A549 (cell line): ENCODE measurements around the gene ITGB8. TPM values are rescaled to one million over a fixed set of nuclear protein-coding genes. Genes with fewer than 3 reads are reported as not detected.

Experiments used
- ATAC-seq, 2 experiments: fragments of 200-7000 bp in 1 of 2; fragments of >200 bp in 1 of 2; cut with Nextera tagmentation in 1 of 2; cut with Tn5 transposase in 1 of 2; 3 replicates each; pipeline versions ENCODE4 v1.8.0 to v1.9.1; 2018 to 2020; ENCODE audit warnings: mild to moderate bottlenecking in 1 of 2, moderate library complexity in 1 of 2
- CTCF ChIA-PET: fragments of 300-600 bp; sonication (Branson Sonifier 250); formaldehyde crosslinking; extraction: SDS; loops from one replicate; lab custom pipeline; 2021; ENCODE audit warnings: antibody characterized with exemption, inconsistent platforms; lab: Yijun Ruan, JAX
- POLR2A ChIA-PET: fragments of 350-600 bp; formaldehyde crosslinking; extraction: SDS; loops from one replicate; lab custom pipeline; 2021; ENCODE audit warnings: antibody characterized with exemption, inconsistent platforms; lab: Yijun Ruan, JAX
- DNase-seq, 2 experiments: peaks; one replicate each; pipeline versions ENCODE4 v3.0.0 to v3.0.0-alpha.2; 2011 to 2016; ENCODE audit warnings: low read depth in 1 of 2, low spot score in 1 of 2
- FAIRE-seq: peaks from 2 replicates; lab custom pipeline; 2011; peaks lifted over from hg19 to GRCh38; lab: Jason Lieb, UNC
- H3K27ac ChIP-seq, 2 experiments: fragments of >200 bp; sonication (Bioruptor Twin); formaldehyde crosslinking; 3 replicates each; pipeline ENCODE4 v1.5.1; 2016 to 2017
- H3K4me1 ChIP-seq: fragments of >200 bp; sonication (Bioruptor Twin); formaldehyde crosslinking; 3 replicates; pipeline ENCODE4 v1.6.1; 2016
- H3K4me2 ChIP-seq: fragments of >200 bp; sonication (Bioruptor Twin); formaldehyde crosslinking; 3 replicates; pipeline ENCODE4 v1.6.1; 2016
- H3K4me3 ChIP-seq: fragments of >200 bp; sonication (Bioruptor Twin); formaldehyde crosslinking; 3 replicates; pipeline ENCODE4 v1.5.1; 2016
- H3K9me3 ChIP-seq: fragments of >200 bp; sonication (Bioruptor Twin); formaldehyde crosslinking; 3 replicates; pipeline ENCODE4 v1.6.1; 2016
- BCL3 ChIP-seq: fragments of >200 bp; sonication (Bioruptor Twin); formaldehyde crosslinking; IDR thresholded peaks from 3 replicates; pipeline ENCODE4 v1.6.1; 2016
- ESRRA ChIP-seq: fragments of 150-350 bp; IDR thresholded peaks from 2 replicates; pipeline ENCODE4 v1.6.1; 2014; ENCODE audit warnings: mild to moderate bottlenecking, low read length, borderline replicate concordance
- HEYL ChIP-seq: fragments of 250-450 bp; sonication (Bioruptor Pico); IDR thresholded peaks from 2 replicates; pipeline ENCODE4 v1.8.0; 2021; ENCODE audit warnings: mild to moderate bottlenecking, moderate library complexity
- HOXB13 ChIP-seq: fragments of 250-450 bp; sonication (Bioruptor Pico); IDR thresholded peaks from 2 replicates; pipeline ENCODE4 v1.5.0; 2020; ENCODE audit warnings: low read depth, mild to moderate bottlenecking, moderate library complexity
- JUN ChIP-seq, 2 experiments: fragments of >200 bp; sonication (Bioruptor Twin); formaldehyde crosslinking; IDR thresholded peaks; 2 replicates in 1 of 2; 3 replicates in 1 of 2; pipeline ENCODE4 v1.6.1; 2016 to 2017
- KDM5A ChIP-seq: fragments of 200-600 bp; sonication (generic); IDR thresholded peaks from 2 replicates; pipeline ENCODE4 v1.6.1; 2016; ENCODE audit warnings: antibody characterized with exemption, mild to moderate bottlenecking
- NPAS2 ChIP-seq: fragments of 250-450 bp; sonication (Bioruptor Pico); IDR thresholded peaks from 2 replicates; pipeline ENCODE4 v1.8.0; 2022; ENCODE audit warnings: mild to moderate bottlenecking, moderate library complexity, borderline replicate concordance
- POLR2AphosphoS2 ChIP-seq: conservative IDR thresholded peaks from 2 replicates; pipeline ENCODE4 v1.6.1; 2012; ENCODE audit warnings: low read length, improper control_type of control experiment, inconsistent platforms
- RAD21 ChIP-seq, 2 experiments: fragments of >200 bp in 1 of 2; sonication (Bioruptor Twin) in 1 of 2; formaldehyde crosslinking in 1 of 2; IDR thresholded peaks in 1 of 2; conservative IDR thresholded peaks in 1 of 2; 2 replicates in 1 of 2; 3 replicates in 1 of 2; pipeline ENCODE4 v1.6.1; 2012 to 2018; ENCODE audit warnings: inconsistent platforms in 1 of 2
- RARB ChIP-seq: fragments of 250-450 bp; sonication (Bioruptor Pico); IDR thresholded peaks from 2 replicates; pipeline ENCODE4 v1.8.0; 2021; ENCODE audit warnings: mild to moderate bottlenecking, moderate library complexity
- RFX5 ChIP-seq: fragments of 450-650 bp; IDR thresholded peaks from 2 replicates; pipeline ENCODE4 v1.7.1; 2014; ENCODE audit warnings: antibody characterized with exemption, mild to moderate bottlenecking, moderate library complexity
- SREBF2 ChIP-seq: fragments of 450-650 bp; IDR thresholded peaks from 2 replicates; pipeline ENCODE4 v1.6.1; 2014; ENCODE audit warnings: mild to moderate bottlenecking, moderate library complexity
- TP53 ChIP-seq: fragments of 250-450 bp; sonication (Bioruptor Pico); IDR thresholded peaks from 2 replicates; pipeline ENCODE4 v1.5.0; 2021; ENCODE audit warnings: mild to moderate bottlenecking, moderate library complexity
- ZFP36 ChIP-seq: fragments of 450-650 bp; IDR thresholded peaks from 2 replicates; pipeline ENCODE4 v1.6.1; 2014; ENCODE audit warnings: borderline replicate concordance; ENCODE audit not compliant: partially characterized antibody
- WGBS: methylation state at CpG from one replicate; pipeline ENCODE4 v1.1.6; 2017; ENCODE audit errors: missing lambda C conversion rate; 5-methylcytosine and 5-hydroxymethylcytosine counted together
- polyA plus RNA-seq, 4 experiments: library from polyadenylated mRNA; depleted of rRNA in 3 of 4; stranded (reverse); fragments of >200 nt; fragmentation: RNase III in 1 of 4; extraction: RNeasy Plus Mini Kit Qiagen cat#74134 plus additional on column Dnase treatment in 1 of 4; gene quantifications; 2 replicates in 3 of 4; 3 replicates in 1 of 4; pipeline ENCODE4 v1.2.3, GENCODE V29; 2011 to 2017
- TF ChIP-seq, protein P1 (sequence below): fragments of 200-600 bp; sonication (generic); IDR thresholded peaks from 2 replicates; pipeline ENCODE4 v1.6.1; 2016; ENCODE audit warnings: antibody characterized with exemption, mild to moderate bottlenecking, moderate library complexity
- TF ChIP-seq, protein P2 (sequence below): fragments of 250-450 bp; sonication (Bioruptor Pico); IDR thresholded peaks from 2 replicates; pipeline ENCODE4 v1.5.0; 2021; ENCODE audit warnings: mild to moderate bottlenecking, moderate library complexity, borderline replicate concordance
- TF ChIP-seq, protein P3 (sequence below): IDR thresholded peaks from 2 replicates; pipeline ENCODE4 v1.6.1; 2012; ENCODE audit warnings: low read depth, borderline replicate concordance
- TF ChIP-seq, protein P4 (sequence below): fragments of 150-350 bp; IDR thresholded peaks from 2 replicates; pipeline ENCODE4 v1.6.1; 2014; ENCODE audit warnings: low read depth, mild to moderate bottlenecking, low read length

Gene ITGB8
- polyA plus RNA-seq, 2 of the 4 experiments (the other 2 are of a cell fraction), result 0.39 to 0.67 TPM

DNA sequence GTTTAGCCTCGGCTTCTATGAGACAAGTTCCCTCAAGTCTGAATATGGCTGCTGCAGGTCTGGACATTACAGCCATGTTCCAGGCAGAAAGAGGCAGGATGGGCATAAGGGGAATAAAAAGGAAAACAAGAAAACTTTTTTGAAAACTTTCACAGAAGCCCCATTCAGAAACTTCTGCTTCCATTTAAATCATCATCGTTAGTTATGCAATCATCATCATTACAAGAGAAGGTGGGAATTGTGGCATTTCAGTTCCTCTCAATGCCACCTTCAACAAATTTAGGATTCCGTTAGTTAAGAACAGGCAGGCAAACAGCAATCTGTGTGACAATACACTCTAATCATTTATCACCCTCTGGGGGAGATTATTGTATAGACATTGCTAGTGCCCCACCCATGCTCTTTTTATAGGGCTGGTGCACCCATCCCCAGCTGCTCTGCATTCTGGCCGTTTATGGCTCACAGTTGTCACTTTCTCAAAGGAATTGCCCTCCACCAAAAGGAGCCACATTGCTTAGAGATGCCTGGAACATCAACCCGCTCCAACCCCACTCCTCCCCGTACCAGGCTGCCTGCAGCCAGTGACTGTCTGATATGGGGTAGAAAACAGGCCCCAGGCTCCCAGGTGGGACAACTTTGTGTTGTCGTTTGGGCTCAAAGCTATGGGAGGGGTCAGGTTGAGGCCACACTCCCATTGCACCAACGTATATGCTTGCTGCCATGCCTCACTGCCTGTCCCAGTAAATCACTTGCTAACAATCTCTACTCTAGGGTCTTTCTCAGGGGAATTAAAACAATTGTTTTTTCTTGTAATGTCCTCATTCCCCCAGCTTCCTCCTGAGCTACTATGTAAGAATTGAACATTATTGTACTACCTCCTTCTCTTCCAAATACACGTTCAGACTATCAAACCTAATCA, 24.2 kb downstream of the ITGB8 start:
- no peak overlapping the region for H3K4me2 ChIP-seq
- H3K4me1 ChIP-seq, result peaks cover 30% of the 10 kb centered on the region
- DNase-seq, result no peak
- WGBS, result 76% methylated on average over 9 of the region's 9 CpGs
- H3K27ac ChIP-seq, result peak overlapping the region in 1 of 2 experiments; percentile 64; a peak in 3 of 6 replicates
- POLR2A ChIA-PET, result no interaction called here
- no peak overlapping the region for H3K4me3 ChIP-seq
- CTCF ChIA-PET, result interaction anchor here (1.4 kb wide), 1 partner anchor 17 kb away, joined by 3 read pairs; no protein-coding TSS in a partner anchor
- no peak for ATAC-seq
- TF ChIP-seq BCL3 (no peak), HEYL (CRISPR knock-in tag) (no peak), HOXB13 (CRISPR knock-in tag) (no peak), NPAS2 (CRISPR knock-in tag) (no peak), POLR2AphosphoS2 (no peak), TP53 (no peak), SREBF2 (no peak), KDM5A (no peak), ESRRA (no peak), RAD21 (conservative IDR thresholded peaks at IDR 0.05 in 1 of 2, IDR thresholded peaks at IDR 0.05 in 1 of 2) (no peak), ZFP36 (no peak), RFX5 (no peak), RARB (no peak), JUN (IDR thresholded peaks at IDR 0.05) (no peak)
- TF ChIP-seq, protein P1, sequence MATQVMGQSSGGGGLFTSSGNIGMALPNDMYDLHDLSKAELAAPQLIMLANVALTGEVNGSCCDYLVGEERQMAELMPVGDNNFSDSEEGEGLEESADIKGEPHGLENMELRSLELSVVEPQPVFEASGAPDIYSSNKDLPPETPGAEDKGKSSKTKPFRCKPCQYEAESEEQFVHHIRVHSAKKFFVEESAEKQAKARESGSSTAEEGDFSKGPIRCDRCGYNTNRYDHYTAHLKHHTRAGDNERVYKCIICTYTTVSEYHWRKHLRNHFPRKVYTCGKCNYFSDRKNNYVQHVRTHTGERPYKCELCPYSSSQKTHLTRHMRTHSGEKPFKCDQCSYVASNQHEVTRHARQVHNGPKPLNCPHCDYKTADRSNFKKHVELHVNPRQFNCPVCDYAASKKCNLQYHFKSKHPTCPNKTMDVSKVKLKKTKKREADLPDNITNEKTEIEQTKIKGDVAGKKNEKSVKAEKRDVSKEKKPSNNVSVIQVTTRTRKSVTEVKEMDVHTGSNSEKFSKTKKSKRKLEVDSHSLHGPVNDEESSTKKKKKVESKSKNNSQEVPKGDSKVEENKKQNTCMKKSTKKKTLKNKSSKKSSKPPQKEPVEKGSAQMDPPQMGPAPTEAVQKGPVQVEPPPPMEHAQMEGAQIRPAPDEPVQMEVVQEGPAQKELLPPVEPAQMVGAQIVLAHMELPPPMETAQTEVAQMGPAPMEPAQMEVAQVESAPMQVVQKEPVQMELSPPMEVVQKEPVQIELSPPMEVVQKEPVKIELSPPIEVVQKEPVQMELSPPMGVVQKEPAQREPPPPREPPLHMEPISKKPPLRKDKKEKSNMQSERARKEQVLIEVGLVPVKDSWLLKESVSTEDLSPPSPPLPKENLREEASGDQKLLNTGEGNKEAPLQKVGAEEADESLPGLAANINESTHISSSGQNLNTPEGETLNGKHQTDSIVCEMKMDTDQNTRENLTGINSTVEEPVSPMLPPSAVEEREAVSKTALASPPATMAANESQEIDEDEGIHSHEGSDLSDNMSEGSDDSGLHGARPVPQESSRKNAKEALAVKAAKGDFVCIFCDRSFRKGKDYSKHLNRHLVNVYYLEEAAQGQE, result no peak
- TF ChIP-seq, protein P2, sequence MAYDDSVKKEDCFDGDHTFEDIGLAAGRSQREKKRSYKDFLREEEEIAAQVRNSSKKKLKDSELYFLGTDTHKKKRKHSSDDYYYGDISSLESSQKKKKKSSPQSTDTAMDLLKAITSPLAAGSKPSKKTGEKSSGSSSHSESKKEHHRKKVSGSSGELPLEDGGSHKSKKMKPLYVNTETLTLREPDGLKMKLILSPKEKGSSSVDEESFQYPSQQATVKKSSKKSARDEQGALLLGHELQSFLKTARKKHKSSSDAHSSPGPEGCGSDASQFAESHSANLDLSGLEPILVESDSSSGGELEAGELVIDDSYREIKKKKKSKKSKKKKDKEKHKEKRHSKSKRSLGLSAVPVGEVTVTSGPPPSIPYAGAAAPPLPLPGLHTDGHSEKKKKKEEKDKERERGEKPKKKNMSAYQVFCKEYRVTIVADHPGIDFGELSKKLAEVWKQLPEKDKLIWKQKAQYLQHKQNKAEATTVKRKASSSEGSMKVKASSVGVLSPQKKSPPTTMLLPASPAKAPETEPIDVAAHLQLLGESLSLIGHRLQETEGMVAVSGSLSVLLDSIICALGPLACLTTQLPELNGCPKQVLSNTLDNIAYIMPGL, result no peak
- TF ChIP-seq, protein P3, sequence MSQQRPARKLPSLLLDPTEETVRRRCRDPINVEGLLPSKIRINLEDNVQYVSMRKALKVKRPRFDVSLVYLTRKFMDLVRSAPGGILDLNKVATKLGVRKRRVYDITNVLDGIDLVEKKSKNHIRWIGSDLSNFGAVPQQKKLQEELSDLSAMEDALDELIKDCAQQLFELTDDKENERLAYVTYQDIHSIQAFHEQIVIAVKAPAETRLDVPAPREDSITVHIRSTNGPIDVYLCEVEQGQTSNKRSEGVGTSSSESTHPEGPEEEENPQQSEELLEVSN, result no peak
- TF ChIP-seq, protein P4, sequence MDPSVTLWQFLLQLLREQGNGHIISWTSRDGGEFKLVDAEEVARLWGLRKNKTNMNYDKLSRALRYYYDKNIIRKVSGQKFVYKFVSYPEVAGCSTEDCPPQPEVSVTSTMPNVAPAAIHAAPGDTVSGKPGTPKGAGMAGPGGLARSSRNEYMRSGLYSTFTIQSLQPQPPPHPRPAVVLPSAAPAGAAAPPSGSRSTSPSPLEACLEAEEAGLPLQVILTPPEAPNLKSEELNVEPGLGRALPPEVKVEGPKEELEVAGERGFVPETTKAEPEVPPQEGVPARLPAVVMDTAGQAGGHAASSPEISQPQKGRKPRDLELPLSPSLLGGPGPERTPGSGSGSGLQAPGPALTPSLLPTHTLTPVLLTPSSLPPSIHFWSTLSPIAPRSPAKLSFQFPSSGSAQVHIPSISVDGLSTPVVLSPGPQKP, result no peak
- no peaks in the 10 kb centered on the region for H3K9me3 ChIP-seq
- FAIRE-seq, result no peak
